Nephron progenitor cell (in vitro differentiated cells): ENCODE results near the gene ANKRD33.
A peak's percentile ranks its signal among the peaks of the same experiment; 100 is the strongest.

Source experiments
- DNase-seq: peaks from one replicate; pipeline ENCODE4 v3.0.0; 2021
- H3K27ac Mint-ChIP-seq: 2 replicates; pipeline ENCODE4 v1.8.0; 2021; ENCODE audit warnings: mild to moderate bottlenecking, moderate library complexity, mixed read lengths
- H3K27me3 Mint-ChIP-seq: 2 replicates; pipeline ENCODE4 v1.8.0; 2021; ENCODE audit warnings: mild to moderate bottlenecking, low read depth, mixed read lengths; ENCODE audit not compliant: poor library complexity
- H3K36me3 Mint-ChIP-seq: 2 replicates; pipeline ENCODE4 v1.8.0; 2021; ENCODE audit warnings: low read depth, mixed read lengths
- H3K4me1 Mint-ChIP-seq: 2 replicates; pipeline ENCODE4 v1.8.0; 2021; ENCODE audit warnings: mixed read lengths
- H3K4me3 Mint-ChIP-seq: 2 replicates; pipeline ENCODE4 v1.8.0; 2021; ENCODE audit warnings: mild to moderate bottlenecking, moderate library complexity, mixed read lengths
- H3K9me3 Mint-ChIP-seq: 2 replicates; pipeline ENCODE4 v1.8.0; 2021; ENCODE audit warnings: mild to moderate bottlenecking, moderate library complexity, mixed read lengths
- TF ChIP-seq, protein P1 (sequence below): fragments of 200-600 bp; sonication (generic); IDR thresholded peaks from 2 replicates; pipeline ENCODE4 v1.5.0; 2021; ENCODE audit warnings: antibody characterized with exemption

ANKRD33 gene

DNA sequence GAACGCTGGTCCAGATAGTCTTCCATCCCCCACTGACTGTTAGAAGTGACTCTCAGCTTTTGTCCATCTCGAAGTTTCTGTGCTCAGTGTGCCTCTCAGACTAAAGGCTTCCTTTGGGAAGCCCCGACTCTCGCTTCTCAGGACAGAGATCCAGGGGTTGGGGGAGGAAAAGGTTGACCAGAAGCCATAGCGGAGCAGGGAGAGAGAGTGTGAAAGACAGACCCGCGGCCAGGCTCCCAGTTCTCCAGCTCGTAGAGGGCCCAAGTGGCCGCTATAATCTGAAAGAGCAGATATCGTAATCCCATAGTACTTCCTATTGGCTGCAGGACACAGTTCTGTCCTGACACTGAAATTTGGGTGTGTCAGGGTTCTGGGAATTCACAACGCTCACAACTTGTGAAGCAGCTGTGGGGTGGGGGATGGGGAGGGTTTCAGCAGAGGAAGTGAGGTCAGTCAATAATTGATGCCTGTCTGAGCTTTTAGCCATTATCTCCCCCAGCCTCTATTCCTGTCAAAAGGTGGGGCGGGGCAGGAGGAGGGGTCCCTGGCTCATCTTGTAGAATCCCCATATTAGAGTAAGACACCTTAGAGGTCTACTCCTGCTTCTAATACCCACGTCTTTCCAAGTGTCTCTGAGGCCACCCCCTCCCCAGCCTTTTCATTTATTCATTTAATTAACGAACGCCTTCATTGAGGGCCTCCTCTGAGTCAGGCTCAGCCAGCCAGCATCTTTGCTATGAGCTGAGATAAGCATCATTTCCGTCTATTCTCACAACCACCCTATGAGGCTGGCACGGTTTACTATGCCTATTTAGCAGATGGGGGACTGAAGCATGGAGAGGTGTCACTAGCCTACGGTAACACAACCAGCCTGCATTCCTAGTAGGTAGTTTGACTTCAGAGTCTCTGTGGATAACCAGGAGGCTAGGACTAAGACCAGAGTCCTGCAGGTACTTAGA lies 17.8 kb downstream of the ANKRD33 start:
- H3K27ac Mint-ChIP-seq: no peak overlapping the region
- H3K27me3 Mint-ChIP-seq: peaks cover 3% of the 10 kb centered on the region
- no peak for DNase-seq
- no peak overlapping the region for H3K4me3 Mint-ChIP-seq
- H3K36me3 Mint-ChIP-seq: peaks cover 5% of the 10 kb centered on the region
- TF ChIP-seq, protein P1, sequence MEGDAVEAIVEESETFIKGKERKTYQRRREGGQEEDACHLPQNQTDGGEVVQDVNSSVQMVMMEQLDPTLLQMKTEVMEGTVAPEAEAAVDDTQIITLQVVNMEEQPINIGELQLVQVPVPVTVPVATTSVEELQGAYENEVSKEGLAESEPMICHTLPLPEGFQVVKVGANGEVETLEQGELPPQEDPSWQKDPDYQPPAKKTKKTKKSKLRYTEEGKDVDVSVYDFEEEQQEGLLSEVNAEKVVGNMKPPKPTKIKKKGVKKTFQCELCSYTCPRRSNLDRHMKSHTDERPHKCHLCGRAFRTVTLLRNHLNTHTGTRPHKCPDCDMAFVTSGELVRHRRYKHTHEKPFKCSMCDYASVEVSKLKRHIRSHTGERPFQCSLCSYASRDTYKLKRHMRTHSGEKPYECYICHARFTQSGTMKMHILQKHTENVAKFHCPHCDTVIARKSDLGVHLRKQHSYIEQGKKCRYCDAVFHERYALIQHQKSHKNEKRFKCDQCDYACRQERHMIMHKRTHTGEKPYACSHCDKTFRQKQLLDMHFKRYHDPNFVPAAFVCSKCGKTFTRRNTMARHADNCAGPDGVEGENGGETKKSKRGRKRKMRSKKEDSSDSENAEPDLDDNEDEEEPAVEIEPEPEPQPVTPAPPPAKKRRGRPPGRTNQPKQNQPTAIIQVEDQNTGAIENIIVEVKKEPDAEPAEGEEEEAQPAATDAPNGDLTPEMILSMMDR: no peak
- H3K4me1 Mint-ChIP-seq: peaks cover 55% of the 10 kb centered on the region
- peaks cover 5% of the 10 kb centered on the region for H3K9me3 Mint-ChIP-seq

DNA sequence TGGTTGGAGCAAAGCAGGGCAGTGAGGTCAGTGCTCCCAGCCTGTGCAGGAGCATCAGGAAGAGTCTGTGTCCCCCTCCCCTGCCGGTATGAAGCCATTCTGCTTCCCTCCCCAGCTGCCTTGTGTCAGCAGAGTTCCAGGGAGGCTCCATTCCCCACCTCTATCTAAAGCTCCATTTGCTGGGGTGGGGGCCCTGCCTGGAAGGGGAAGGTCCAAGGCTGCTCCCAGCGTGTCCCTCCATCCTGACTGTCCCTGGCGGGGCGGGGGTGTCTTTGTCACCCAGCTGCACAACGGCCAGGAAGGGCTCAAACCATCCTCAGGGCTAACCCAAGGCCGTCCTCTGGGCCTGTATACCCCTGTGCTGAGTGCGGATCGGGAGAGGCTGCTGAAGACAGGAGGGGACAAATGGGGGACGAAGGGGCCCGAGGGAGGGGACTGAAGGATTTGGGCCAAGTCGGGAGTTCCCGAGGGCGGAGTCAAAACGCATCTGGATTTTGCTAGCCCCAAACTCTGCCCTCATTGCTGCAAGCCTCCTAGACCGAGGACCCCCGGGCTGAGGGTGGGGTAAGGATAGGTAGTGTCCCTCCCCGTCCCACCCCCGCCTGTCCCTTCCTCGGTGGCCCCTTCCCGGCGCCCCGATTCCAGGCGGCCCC lies 18.7 kb downstream of the ANKRD33 start:
- Mint-ChIP-seq H3K9me3 (peaks cover 3% of the 10 kb centered on the region), H3K36me3 (peaks cover 3% of the 10 kb centered on the region), H3K4me1 (peaks cover 56% of the 10 kb centered on the region), H3K4me3 (no peak overlapping the region), H3K27me3 (peaks cover 3% of the 10 kb centered on the region), H3K27ac (no peak overlapping the region)
- TF ChIP-seq, protein P1: no peak
- DNase-seq: no peak

DNA sequence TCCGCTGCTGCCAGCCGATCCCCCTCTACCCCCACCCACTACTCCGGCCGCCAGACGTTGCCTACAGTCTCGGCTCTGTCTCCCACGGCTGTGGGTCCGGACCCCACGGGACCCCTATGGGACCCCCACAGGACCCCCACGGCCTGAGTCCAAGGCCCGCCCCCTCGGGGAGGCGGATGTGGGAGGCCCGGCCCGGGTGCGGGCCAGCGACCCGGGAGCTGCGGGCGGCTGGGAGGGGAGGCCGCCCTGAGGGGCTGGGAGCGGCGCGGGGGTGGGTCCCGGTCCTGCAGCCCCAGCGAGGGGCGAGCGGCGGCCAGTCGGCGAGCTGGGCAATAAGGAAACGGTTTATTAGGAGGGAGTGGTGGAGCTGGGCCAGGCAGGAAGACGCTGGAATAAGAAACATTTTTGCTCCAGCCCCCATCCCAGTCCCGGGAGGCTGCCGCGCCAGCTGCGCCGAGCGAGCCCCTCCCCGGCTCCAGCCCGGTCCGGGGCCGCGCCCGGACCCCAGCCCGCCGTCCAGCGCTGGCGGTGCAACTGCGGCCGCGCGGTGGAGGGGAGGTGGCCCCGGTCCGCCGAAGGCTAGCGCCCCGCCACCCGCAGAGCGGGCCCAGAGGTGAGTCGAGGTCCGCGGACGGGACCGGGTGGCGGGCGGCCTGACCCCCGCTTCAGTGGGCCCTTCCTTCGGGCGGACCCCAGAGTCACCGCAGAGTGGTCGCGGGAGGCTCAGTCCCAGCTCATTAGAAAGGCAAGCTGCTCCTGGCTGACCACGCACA lies 19.4 kb downstream of the ANKRD33 start, which contains the start of gene ACVRL1:
TSS of gene ACVRL1 (plus strand) at position 422 of the 773 bp plus-strand sequence. CDS start 4,971 bp downstream, outside the sequence.
- Mint-ChIP-seq H3K4me3 (peak within 1 kb of the TSS; percentile 23), H3K9me3 (no peaks in the 10 kb centered on the region), H3K27me3 (peaks cover 6% of the 10 kb centered on the region), H3K36me3 (no peaks in the 10 kb centered on the region), H3K4me1 (peaks cover 59% of the 10 kb centered on the region), H3K27ac (peak within 1 kb of the TSS; percentile 77)
- DNase-seq: no peak
- TF ChIP-seq, protein P1: no peak

DNA sequence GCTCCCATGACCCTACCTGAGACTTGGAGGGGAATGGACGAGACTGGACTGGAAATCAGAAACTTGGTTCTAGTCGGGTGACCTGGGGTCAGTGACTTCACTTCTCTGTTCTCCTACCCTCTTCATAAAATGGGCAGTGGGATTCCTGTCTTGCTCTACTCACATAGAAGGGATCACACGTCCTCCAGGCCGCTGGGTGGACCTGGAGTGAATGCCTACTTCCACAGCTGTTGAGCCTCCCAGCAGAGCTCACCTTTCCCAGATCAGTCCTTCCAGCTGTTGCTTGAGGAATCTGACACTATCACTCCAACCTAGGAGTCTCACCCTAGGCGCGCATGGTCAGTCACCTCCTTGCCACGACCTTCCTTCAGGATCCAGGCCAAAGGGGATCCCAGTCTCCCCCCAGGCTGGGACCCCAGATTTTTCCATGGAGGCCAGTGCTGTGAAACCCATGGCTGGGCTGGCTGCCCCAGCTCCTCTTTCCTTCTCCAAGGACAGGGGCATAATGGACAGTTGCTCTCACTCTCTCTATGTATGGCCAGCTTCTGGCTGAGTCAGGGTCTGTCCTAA lies 20.0 kb downstream of the ANKRD33 start:
- Mint-ChIP-seq H3K36me3 (no peaks in the 10 kb centered on the region), H3K9me3 (no peaks in the 10 kb centered on the region), H3K4me1 (peaks cover 66% of the 10 kb centered on the region), H3K27ac (peak overlapping the region; percentile 77), H3K4me3 (peak overlapping the region; percentile 23), H3K27me3 (peaks cover 10% of the 10 kb centered on the region)
- TF ChIP-seq, protein P1: no peak
- DNase-seq: no peak

DNA sequence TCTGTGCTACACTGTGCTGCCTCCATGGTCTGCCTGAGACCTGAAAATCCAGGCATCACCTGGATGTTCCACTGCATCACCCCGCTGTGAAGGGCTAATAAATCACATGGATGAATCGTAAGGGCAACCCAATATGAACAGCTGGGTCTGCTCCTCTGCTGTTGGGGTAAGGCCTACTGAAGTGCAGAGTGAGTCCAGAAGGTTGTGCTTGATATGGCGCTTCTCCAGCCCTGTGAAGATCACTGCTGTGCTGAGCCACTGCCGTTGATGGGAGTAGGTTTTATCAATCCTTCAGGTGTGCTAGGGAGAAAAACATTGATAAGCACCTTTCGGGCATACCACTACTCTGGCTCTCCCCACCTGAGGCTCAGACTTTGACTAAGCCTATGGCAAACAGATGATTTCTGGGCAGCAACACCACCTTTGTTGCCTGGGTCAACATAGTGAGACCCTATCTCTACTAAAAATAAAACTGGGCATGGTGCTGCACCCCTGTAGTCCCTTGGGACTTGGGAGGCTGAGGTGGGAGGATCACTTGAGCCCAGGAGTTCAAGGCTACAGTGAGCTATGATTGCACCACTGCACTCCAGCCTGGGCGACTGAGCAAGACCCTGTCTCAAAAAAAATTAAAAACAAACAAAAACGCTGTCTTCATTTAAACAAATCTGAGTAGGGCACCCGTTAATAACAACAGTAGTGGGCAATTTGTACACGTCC lies 21.1 kb downstream of the ANKRD33 start:
- no peaks in the 10 kb centered on the region for H3K9me3 Mint-ChIP-seq
- TF ChIP-seq, protein P1: no peak
- no peak for DNase-seq
- no peaks in the 10 kb centered on the region for H3K36me3 Mint-ChIP-seq
- H3K4me1 Mint-ChIP-seq: peaks cover 75% of the 10 kb centered on the region
- no peak overlapping the region for H3K4me3 Mint-ChIP-seq
- peaks cover 10% of the 10 kb centered on the region for H3K27me3 Mint-ChIP-seq
- H3K27ac Mint-ChIP-seq: no peak overlapping the region
